A549 (cell line): ENCODE measurements around the gene MAD1L1. TPM values are rescaled to one million over a fixed set of nuclear protein-coding genes. Genes with fewer than 3 reads are reported as not detected.

ENCODE experiments used
- ATAC-seq, 2 experiments: fragments of 200-7000 bp in 1 of 2; fragments of >200 bp in 1 of 2; cut with Nextera tagmentation in 1 of 2; cut with Tn5 transposase in 1 of 2; 3 replicates each; pipeline versions ENCODE4 v1.8.0 to v1.9.1; 2018 to 2020; ENCODE audit warnings: mild to moderate bottlenecking in 1 of 2, moderate library complexity in 1 of 2
- CTCF ChIA-PET: fragments of 300-600 bp; sonication (Branson Sonifier 250); formaldehyde crosslinking; extraction: SDS; loops from one replicate; lab custom pipeline; 2021; ENCODE audit warnings: antibody characterized with exemption, inconsistent platforms; lab: Yijun Ruan, JAX
- POLR2A ChIA-PET: fragments of 350-600 bp; formaldehyde crosslinking; extraction: SDS; loops from one replicate; lab custom pipeline; 2021; ENCODE audit warnings: antibody characterized with exemption, inconsistent platforms; lab: Yijun Ruan, JAX
- DNase-seq, 2 experiments: peaks; one replicate each; pipeline versions ENCODE4 v3.0.0 to v3.0.0-alpha.2; 2011 to 2016; ENCODE audit warnings: low read depth in 1 of 2, low spot score in 1 of 2
- FAIRE-seq: peaks from 2 replicates; lab custom pipeline; 2011; peaks lifted over from hg19 to GRCh38; lab: Jason Lieb, UNC
- H3K27ac ChIP-seq, 2 experiments: fragments of >200 bp; sonication (Bioruptor Twin); formaldehyde crosslinking; 3 replicates each; pipeline ENCODE4 v1.5.1; 2016 to 2017
- H3K4me1 ChIP-seq: fragments of >200 bp; sonication (Bioruptor Twin); formaldehyde crosslinking; 3 replicates; pipeline ENCODE4 v1.6.1; 2016
- H3K4me2 ChIP-seq: fragments of >200 bp; sonication (Bioruptor Twin); formaldehyde crosslinking; 3 replicates; pipeline ENCODE4 v1.6.1; 2016
- H3K4me3 ChIP-seq: fragments of >200 bp; sonication (Bioruptor Twin); formaldehyde crosslinking; 3 replicates; pipeline ENCODE4 v1.5.1; 2016
- H3K9me3 ChIP-seq: fragments of >200 bp; sonication (Bioruptor Twin); formaldehyde crosslinking; 3 replicates; pipeline ENCODE4 v1.6.1; 2016
- BHLHE40 ChIP-seq: IDR thresholded peaks from 2 replicates; pipeline ENCODE4 v1.6.1; 2012; ENCODE audit warnings: low read depth, low read length, inconsistent platforms
- CBX8 ChIP-seq: fragments of 200-600 bp; sonication (generic); IDR thresholded peaks from 2 replicates; pipeline ENCODE4 v1.6.1; 2016
- CHD4 ChIP-seq: fragments of 200-600 bp; sonication (generic); IDR thresholded peaks from 2 replicates; pipeline ENCODE4 v1.6.1; 2016; ENCODE audit warnings: antibody characterized with exemption, mild to moderate bottlenecking, borderline replicate concordance
- EP300 ChIP-seq, 2 experiments: fragments of >200 bp; sonication (Bioruptor Twin); formaldehyde crosslinking; IDR thresholded peaks; 2 replicates in 1 of 2; 3 replicates in 1 of 2; pipeline ENCODE4 v1.6.1; 2016 to 2017
- ESRRA ChIP-seq: fragments of 150-350 bp; IDR thresholded peaks from 2 replicates; pipeline ENCODE4 v1.6.1; 2014; ENCODE audit warnings: mild to moderate bottlenecking, low read length, borderline replicate concordance
- FOSL2 ChIP-seq, 2 experiments: fragments of 450-650 bp in 1 of 2; fragments of >200 bp in 1 of 2; sonication (Bioruptor Twin) in 1 of 2; formaldehyde crosslinking; IDR thresholded peaks; 2 replicates each; pipeline versions ENCODE4 v1.5.0 to v1.6.1; 2016 to 2020; ENCODE audit warnings: mild to moderate bottlenecking in 1 of 2, moderate library complexity in 1 of 2
- HMGXB4 ChIP-seq: fragments of 250-450 bp; sonication (Bioruptor Pico); IDR thresholded peaks from 2 replicates; pipeline ENCODE4 v1.5.0; 2021; ENCODE audit warnings: mild to moderate bottlenecking, moderate library complexity, borderline replicate concordance
- JUN ChIP-seq, 2 experiments: fragments of >200 bp; sonication (Bioruptor Twin); formaldehyde crosslinking; IDR thresholded peaks; 2 replicates in 1 of 2; 3 replicates in 1 of 2; pipeline ENCODE4 v1.6.1; 2016 to 2017
- KDM5A ChIP-seq: fragments of 200-600 bp; sonication (generic); IDR thresholded peaks from 2 replicates; pipeline ENCODE4 v1.6.1; 2016; ENCODE audit warnings: antibody characterized with exemption, mild to moderate bottlenecking
- MAFK ChIP-seq: fragments of 450-650 bp; IDR thresholded peaks from 2 replicates; pipeline ENCODE4 v1.6.1; 2014; ENCODE audit not compliant: partially characterized antibody
- NFE2L2 ChIP-seq: fragments of 150-350 bp; conservative IDR thresholded peaks from 2 replicates; pipeline ENCODE4 v1.6.1; 2014; ENCODE audit warnings: low read length
- NPAS2 ChIP-seq: fragments of 250-450 bp; sonication (Bioruptor Pico); IDR thresholded peaks from 2 replicates; pipeline ENCODE4 v1.8.0; 2022; ENCODE audit warnings: mild to moderate bottlenecking, moderate library complexity, borderline replicate concordance
- PHF8 ChIP-seq: fragments of 200-600 bp; sonication (generic); IDR thresholded peaks from 2 replicates; pipeline ENCODE4 v1.6.1; 2016; ENCODE audit warnings: low read depth, mild to moderate bottlenecking, antibody characterized with exemption, moderate library complexity, borderline replicate concordance
- POLR2A ChIP-seq: IDR thresholded peaks from 2 replicates; pipeline ENCODE4 v1.6.1; 2012; ENCODE audit warnings: mild to moderate bottlenecking, low read length
- RAD21 ChIP-seq, 2 experiments: fragments of >200 bp in 1 of 2; sonication (Bioruptor Twin) in 1 of 2; formaldehyde crosslinking in 1 of 2; IDR thresholded peaks in 1 of 2; conservative IDR thresholded peaks in 1 of 2; 2 replicates in 1 of 2; 3 replicates in 1 of 2; pipeline ENCODE4 v1.6.1; 2012 to 2018; ENCODE audit warnings: inconsistent platforms in 1 of 2
- RCOR1 ChIP-seq: fragments of 150-350 bp; IDR thresholded peaks from 2 replicates; pipeline ENCODE4 v1.6.1; 2014; ENCODE audit warnings: antibody characterized with exemption, low read length, low read depth
- RFX5 ChIP-seq: fragments of 450-650 bp; IDR thresholded peaks from 2 replicates; pipeline ENCODE4 v1.7.1; 2014; ENCODE audit warnings: antibody characterized with exemption, mild to moderate bottlenecking, moderate library complexity
- SREBF2 ChIP-seq: fragments of 450-650 bp; IDR thresholded peaks from 2 replicates; pipeline ENCODE4 v1.6.1; 2014; ENCODE audit warnings: mild to moderate bottlenecking, moderate library complexity
- ZC3H11A ChIP-seq: fragments of 450-650 bp; IDR thresholded peaks from 2 replicates; pipeline ENCODE4 v1.6.1; 2014; ENCODE audit warnings: antibody characterized with exemption, mild to moderate bottlenecking
- ZSCAN20 ChIP-seq: fragments of 250-450 bp; sonication (Bioruptor Pico); IDR thresholded peaks from 2 replicates; pipeline ENCODE4 v1.8.0; 2022; ENCODE audit warnings: mild to moderate bottlenecking, moderate library complexity
- WGBS: methylation state at CpG from one replicate; pipeline ENCODE4 v1.1.6; 2017; ENCODE audit errors: missing lambda C conversion rate; 5-methylcytosine and 5-hydroxymethylcytosine counted together
- polyA plus RNA-seq, 4 experiments: library from polyadenylated mRNA; depleted of rRNA in 3 of 4; stranded (reverse); fragments of >200 nt; fragmentation: RNase III in 1 of 4; extraction: RNeasy Plus Mini Kit Qiagen cat#74134 plus additional on column Dnase treatment in 1 of 4; gene quantifications; 2 replicates in 3 of 4; 3 replicates in 1 of 4; pipeline ENCODE4 v1.2.3, GENCODE V29; 2011 to 2017
- TF ChIP-seq, protein P1 (sequence below): fragments of 200-600 bp; sonication (generic); IDR thresholded peaks from 2 replicates; pipeline ENCODE4 v1.6.1; 2016; ENCODE audit warnings: antibody characterized with exemption, mild to moderate bottlenecking, moderate library complexity

Gene MAD1L1
- polyA plus RNA-seq, 2 of the 4 experiments (the other 2 are of a cell fraction): 13.6 to 16.6 TPM

GRCh38 chr7:1806354-1806753, 426.4 kb downstream of the MAD1L1 start:
- ATAC-seq (no peak), FAIRE-seq (no peak), DNase-seq (no peak)
- CTCF ChIA-PET: no interaction called here
- TF ChIP-seq ZC3H11A (no peak), RAD21 (conservative IDR thresholded peaks at IDR 0.05 in 1 of 2, IDR thresholded peaks at IDR 0.05 in 1 of 2) (no peak), BHLHE40 (no peak), RFX5 (no peak), CHD4 (no peak), POLR2A (no peak), ESRRA (no peak), PHF8 (no peak), NFE2L2 (no peak), MAFK (no peak)
- POLR2A ChIA-PET: no interaction called here
- Histone ChIP-seq H3K9me3 (no peaks in the 10 kb centered on the region), H3K4me1 (no peaks in the 10 kb centered on the region), H3K4me3 (no peak overlapping the region), H3K4me2 (no peak overlapping the region), H3K27ac (no peak overlapping the region)
- WGBS: 65% methylated on average over 14 of the region's 14 CpGs

DNA sequence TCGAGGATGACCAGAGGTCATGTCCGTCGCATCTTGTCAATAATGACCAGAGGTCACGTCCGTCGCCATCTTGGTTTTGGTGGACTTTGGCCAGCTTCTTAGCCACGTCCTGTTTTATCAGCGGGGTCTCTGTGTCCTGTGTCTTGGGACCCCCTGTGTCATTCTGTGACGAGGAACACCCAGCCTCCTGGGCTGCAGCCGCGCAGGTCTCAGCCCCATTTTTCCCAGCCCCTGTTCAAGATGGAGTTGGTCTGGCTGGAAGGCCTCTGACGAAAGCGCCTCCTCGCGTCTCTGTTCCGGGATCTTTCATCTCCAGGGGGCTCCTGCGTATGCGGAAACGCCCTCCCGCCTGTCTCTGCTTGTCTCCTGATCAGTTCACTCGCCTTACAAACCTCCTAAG, 428.4 kb downstream of the MAD1L1 start:
- no peak overlapping the region for H3K4me3 ChIP-seq
- TF ChIP-seq FOSL2 (IDR thresholded peaks at IDR 0.05) (no peak), FOSL2 (CRISPR knock-in tag; IDR thresholded peaks at IDR 0.05) (no peak), EP300 (IDR thresholded peaks at IDR 0.05) (no peak), HMGXB4 (CRISPR knock-in tag) (no peak), SREBF2 (no peak), RCOR1 (no peak), NPAS2 (CRISPR knock-in tag) (no peak), ZSCAN20 (CRISPR knock-in tag) (no peak), CBX8 (no peak), KDM5A (no peak), JUN (IDR thresholded peaks at IDR 0.05) (no peak)
- TF ChIP-seq, protein P1, sequence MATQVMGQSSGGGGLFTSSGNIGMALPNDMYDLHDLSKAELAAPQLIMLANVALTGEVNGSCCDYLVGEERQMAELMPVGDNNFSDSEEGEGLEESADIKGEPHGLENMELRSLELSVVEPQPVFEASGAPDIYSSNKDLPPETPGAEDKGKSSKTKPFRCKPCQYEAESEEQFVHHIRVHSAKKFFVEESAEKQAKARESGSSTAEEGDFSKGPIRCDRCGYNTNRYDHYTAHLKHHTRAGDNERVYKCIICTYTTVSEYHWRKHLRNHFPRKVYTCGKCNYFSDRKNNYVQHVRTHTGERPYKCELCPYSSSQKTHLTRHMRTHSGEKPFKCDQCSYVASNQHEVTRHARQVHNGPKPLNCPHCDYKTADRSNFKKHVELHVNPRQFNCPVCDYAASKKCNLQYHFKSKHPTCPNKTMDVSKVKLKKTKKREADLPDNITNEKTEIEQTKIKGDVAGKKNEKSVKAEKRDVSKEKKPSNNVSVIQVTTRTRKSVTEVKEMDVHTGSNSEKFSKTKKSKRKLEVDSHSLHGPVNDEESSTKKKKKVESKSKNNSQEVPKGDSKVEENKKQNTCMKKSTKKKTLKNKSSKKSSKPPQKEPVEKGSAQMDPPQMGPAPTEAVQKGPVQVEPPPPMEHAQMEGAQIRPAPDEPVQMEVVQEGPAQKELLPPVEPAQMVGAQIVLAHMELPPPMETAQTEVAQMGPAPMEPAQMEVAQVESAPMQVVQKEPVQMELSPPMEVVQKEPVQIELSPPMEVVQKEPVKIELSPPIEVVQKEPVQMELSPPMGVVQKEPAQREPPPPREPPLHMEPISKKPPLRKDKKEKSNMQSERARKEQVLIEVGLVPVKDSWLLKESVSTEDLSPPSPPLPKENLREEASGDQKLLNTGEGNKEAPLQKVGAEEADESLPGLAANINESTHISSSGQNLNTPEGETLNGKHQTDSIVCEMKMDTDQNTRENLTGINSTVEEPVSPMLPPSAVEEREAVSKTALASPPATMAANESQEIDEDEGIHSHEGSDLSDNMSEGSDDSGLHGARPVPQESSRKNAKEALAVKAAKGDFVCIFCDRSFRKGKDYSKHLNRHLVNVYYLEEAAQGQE: no peak
- WGBS: 75% methylated on average over 21 of the region's 21 CpGs
- DNase-seq: no peak
- ATAC-seq: no peak
- H3K27ac ChIP-seq: no peak overlapping the region
- H3K9me3 ChIP-seq: no peaks in the 10 kb centered on the region
- no peaks in the 10 kb centered on the region for H3K4me1 ChIP-seq
- ChIA-PET POLR2A (no interaction called here), CTCF (interaction anchor here (0.9 to 1.0 kb wide), 2 partner anchors 9 kb away, joined by 3 read pairs; no protein-coding TSS in a partner anchor)
- no peak overlapping the region for H3K4me2 ChIP-seq
- FAIRE-seq: no peak
